ENCODE measurements around the gene HOXD3. TPM values are rescaled to one million over a fixed set of nuclear protein-coding genes. Genes with fewer than 3 reads are reported as not detected.

HOXD3 gene
- total and polyA plus RNA-seq, 4 experiments from 2014 or later = not detected

- Histone ChIP-seq H3K27ac (ENCODE audit: low read depth, low read length) (no peak overlapping the region), H3K36me3 (ENCODE audit: insufficient read depth, low read length) (no peaks in the 10 kb centered on the region), H3K27me3 (ENCODE audit: insufficient read depth, low read length) (peaks cover 82% of the 10 kb centered on the region), H3K9me3 (ENCODE audit: control insufficient read depth in 1 of 2, low read length in 2 of 2) (no peaks in the 10 kb centered on the region), H3K4me1 (ENCODE audit: insufficient read depth, low read length) (peaks cover 19% of the 10 kb centered on the region), H3K4me3 (ENCODE audit: low read length in 2 of 2) (no peak overlapping the region)
- H3K36me3 Mint-ChIP-seq = peaks cover 0 to 6% of the 10 kb centered on the region in 2 donors
- DNase-seq = no peak
- H3K27me3 Mint-ChIP-seq = peaks cover 70 to 71% of the 10 kb centered on the region in 2 donors
- intact Hi-C loops (cut with micrococcal nuclease) = no loop called here
- peak overlapping the region in 1 of 7 donors; percentile 75 for H3K27ac Mint-ChIP-seq
- CTCF ChIA-PET (ENCODE audit: partially characterized antibody) = interaction anchor here (0.7 kb wide), 1 partner anchor 432 kb away, joined by 3 read pairs; no protein-coding TSS in a partner anchor
- H3K9me3 Mint-ChIP-seq = peaks cover 2 to 26% (median 10%) of the 10 kb centered on the region in 8 donors
- POLR2A ChIA-PET (ENCODE audit: partially characterized antibody) = no interaction called here
- peak overlapping the region; percentile 33 to 81 (median 64) for H3K4me3 Mint-ChIP-seq
- H3K4me1 Mint-ChIP-seq = peaks cover 2 to 30% (median 12%) of the 10 kb centered on the region in 4 donors
These were observed 34.9 kb upstream of the HOXD3 start for GRCh38 chr2:176122052-176122682.

- CTCF ChIA-PET (ENCODE audit: partially characterized antibody) = interaction anchor here (0.7 kb wide), 1 partner anchor 431 kb away, joined by 3 read pairs; no protein-coding TSS in a partner anchor
- Mint-ChIP-seq H3K27ac (peak within 1 kb of the TSS in 2 of 7 donors; percentile 75 to 89), H3K4me3 (peak within 1 kb of the TSS; percentile 33 to 81 (median 64)), H3K4me1 (peaks cover 2 to 32% (median 14%) of the 10 kb centered on the region in 4 donors), H3K36me3 (peaks cover 0 to 6% of the 10 kb centered on the region in 2 donors), H3K9me3 (peaks cover 2 to 25% (median 9%) of the 10 kb centered on the region in 8 donors), H3K27me3 (peaks cover 69 to 71% of the 10 kb centered on the region in 2 donors)
- H3K27ac ChIP-seq (ENCODE audit: low read depth, low read length) = no peak within 1 kb of the TSS
- intact Hi-C loops (cut with micrococcal nuclease) = no loop called here
- H3K9me3 ChIP-seq (ENCODE audit: control insufficient read depth in 1 of 2, low read length in 2 of 2) = no peaks in the 10 kb centered on the region
- no peak for DNase-seq
- peaks cover 19% of the 10 kb centered on the region for H3K4me1 ChIP-seq (ENCODE audit: insufficient read depth, low read length)
- POLR2A ChIA-PET (ENCODE audit: partially characterized antibody) = no interaction called here
- peaks cover 82% of the 10 kb centered on the region for H3K27me3 ChIP-seq (ENCODE audit: insufficient read depth, low read length)
- no peaks in the 10 kb centered on the region for H3K36me3 ChIP-seq (ENCODE audit: insufficient read depth, low read length)
- no peak within 1 kb of the TSS for H3K4me3 ChIP-seq (ENCODE audit: low read length in 2 of 2)
These were observed 34.3 kb upstream of the HOXD3 start, which contains the start of gene HOXD9 for GRCh38 chr2:176122683-176123410. Gene HOXD9, plus strand, starts transcription at chr2:176122719. Its CDS starts 50 bp downstream, at chr2:176122769.

GRCh38 chr2:176123411-176124109 is 33.5 kb upstream of the HOXD3 start:
- no peak for DNase-seq
- H3K36me3 ChIP-seq (ENCODE audit: insufficient read depth, low read length) = no peaks in the 10 kb centered on the region
- Mint-ChIP-seq H3K4me1 (peaks cover 4 to 39% (median 20%) of the 10 kb centered on the region in 4 donors), H3K27ac (peak overlapping the region in 4 of 7 donors; percentile 3 to 89 (median 63)), H3K9me3 (peaks cover 0 to 32% (median 7%) of the 10 kb centered on the region in 8 donors), H3K4me3 (peak overlapping the region in 7 of 8 donors; percentile 23 to 75 (median 44)), H3K27me3 (peaks cover 69 to 71% of the 10 kb centered on the region in 2 donors), H3K36me3 (peaks cover 0 to 7% of the 10 kb centered on the region in 2 donors)
- POLR2A ChIA-PET (ENCODE audit: partially characterized antibody) = no interaction called here
- intact Hi-C loops (cut with micrococcal nuclease) = no loop called here
- peaks cover 23% of the 10 kb centered on the region for H3K4me1 ChIP-seq (ENCODE audit: insufficient read depth, low read length)
- H3K4me3 ChIP-seq (ENCODE audit: low read length in 2 of 2) = no peak overlapping the region
- H3K9me3 ChIP-seq (ENCODE audit: control insufficient read depth in 1 of 2, low read length in 2 of 2) = no peaks in the 10 kb centered on the region
- CTCF ChIA-PET (ENCODE audit: partially characterized antibody) = interaction anchor here (1.9 kb wide), 1 partner anchor 332 kb away, joined by 5 read pairs; no protein-coding TSS in a partner anchor
- peaks cover 82% of the 10 kb centered on the region for H3K27me3 ChIP-seq (ENCODE audit: insufficient read depth, low read length)
- no peak overlapping the region for H3K27ac ChIP-seq (ENCODE audit: low read depth, low read length)

- peaks cover 68% of the 10 kb centered on the region in 2 donors for H3K27me3 Mint-ChIP-seq
- Histone ChIP-seq H3K36me3 (ENCODE audit: insufficient read depth, low read length) (no peaks in the 10 kb centered on the region), H3K4me3 (ENCODE audit: low read length in 2 of 2) (no peak overlapping the region), H3K27ac (ENCODE audit: low read depth, low read length) (no peak overlapping the region), H3K4me1 (ENCODE audit: insufficient read depth, low read length) (peaks cover 25% of the 10 kb centered on the region), H3K27me3 (ENCODE audit: insufficient read depth, low read length) (peaks cover 88% of the 10 kb centered on the region), H3K9me3 (ENCODE audit: control insufficient read depth in 1 of 2, low read length in 2 of 2) (no peaks in the 10 kb centered on the region)
- peaks cover 4 to 42% (median 22%) of the 10 kb centered on the region in 4 donors for H3K4me1 Mint-ChIP-seq
- H3K36me3 Mint-ChIP-seq = peaks cover 0 to 5% of the 10 kb centered on the region in 2 donors
- intact Hi-C loops (cut with micrococcal nuclease) = no loop called here
- peak overlapping the region in 7 of 8 donors; percentile 23 to 75 (median 44) for H3K4me3 Mint-ChIP-seq
- ChIA-PET CTCF (ENCODE audit: partially characterized antibody) (interaction anchor here (1.0 to 1.9 kb wide), 2 partner anchors 327 to 331 kb away, joined by 3 to 5 read pairs; no protein-coding TSS in a partner anchor), POLR2A (ENCODE audit: partially characterized antibody) (no interaction called here)
- no peak for DNase-seq
- H3K27ac Mint-ChIP-seq = peak overlapping the region in 4 of 7 donors; percentile 35 to 89 (median 59)
- peaks cover 0 to 34% (median 2%) of the 10 kb centered on the region in 8 donors for H3K9me3 Mint-ChIP-seq
These were observed 32.8 kb upstream of the HOXD3 start for GRCh38 chr2:176124110-176124946.

GRCh38 chr2:176124947-176125771 is 31.9 kb upstream of the HOXD3 start:
- Mint-ChIP-seq H3K27me3 (peaks cover 61 to 63% of the 10 kb centered on the region in 2 donors), H3K4me3 (peak overlapping the region in 2 of 8 donors; percentile 11 to 44), H3K4me1 (peaks cover 4 to 38% (median 22%) of the 10 kb centered on the region in 4 donors), H3K27ac (peak overlapping the region in 3 of 7 donors; percentile 19 to 89 (median 31)), H3K36me3 (peaks cover 0 to 5% of the 10 kb centered on the region in 2 donors), H3K9me3 (peaks cover 0 to 34% (median 2%) of the 10 kb centered on the region in 8 donors)
- ChIA-PET CTCF (ENCODE audit: partially characterized antibody) (interaction anchor here (0.8 to 4.3 kb wide), 7 partner anchors 15 to 1036 kb away, joined by 3 to 72 read pairs (median 5); no protein-coding TSS in a partner anchor), POLR2A (ENCODE audit: partially characterized antibody) (interaction anchor here (2.2 kb wide), 1 partner anchor 330 kb away, joined by 12 read pairs; no protein-coding TSS in a partner anchor)
- intact Hi-C loops (cut with micrococcal nuclease) = loop anchor here (5.0 kb wide), 1 partner anchor 1037 kb away; no protein-coding TSS in a partner anchor
- Histone ChIP-seq H3K9me3 (ENCODE audit: control insufficient read depth in 1 of 2, low read length in 2 of 2) (no peaks in the 10 kb centered on the region), H3K27ac (ENCODE audit: low read depth, low read length) (no peak overlapping the region), H3K27me3 (ENCODE audit: insufficient read depth, low read length) (peaks cover 82% of the 10 kb centered on the region), H3K36me3 (ENCODE audit: insufficient read depth, low read length) (no peaks in the 10 kb centered on the region), H3K4me3 (ENCODE audit: low read length in 2 of 2) (no peak overlapping the region), H3K4me1 (ENCODE audit: insufficient read depth, low read length) (peaks cover 27% of the 10 kb centered on the region)
- DNase-seq = no peak

All from CD4-positive, alpha-beta memory T cell (primary cell).